Stimulated activated CD4-positive, alpha-beta T cell treated with anti-CD3 and anti-CD28 coated beads, Interleukin-1b, Interleukin-23, amount 100 ng/mL, for 4 hours (primary cell): Measurements from ENCODE around the gene MXD1.

Source experiments
- DNase-seq, 2 donors: peaks; one replicate each; pipeline ENCODE4 v3.0.0-alpha.2; 2020; ENCODE audit warnings: low read depth in 2 of 2

MXD1 gene

GRCh38 chr2:69979902-69980807 is 65.2 kb downstream of the MXD1 start:
- no peak for DNase-seq

GRCh38 chr2:69983392-69983966 is 68.6 kb downstream of the MXD1 start:
- DNase-seq = no peak

- no peak for DNase-seq
These were observed 70.3 kb downstream of the MXD1 start for GRCh38 chr2:69985216-69985615.

- DNase-seq = no peak
These were observed 70.8 kb downstream of the MXD1 start for GRCh38 chr2:69985688-69986087.

GRCh38 chr2:69986691-69987090 is 71.8 kb downstream of the MXD1 start:
- DNase-seq = no peak

GRCh38 chr2:69988086-69988635 is 73.3 kb downstream of the MXD1 start:
- DNase-seq = no peak

- no peak for DNase-seq
These were observed 74.1 kb downstream of the MXD1 start for GRCh38 chr2:69989009-69989408.

- DNase-seq = no peak
These were observed 74.7 kb downstream of the MXD1 start for GRCh38 chr2:69989441-69990105.
